Subcutaneous adipose tissue (tissue), 4 donors: ENCODE measurements around the gene KPNB1. TPM values are rescaled to one million over a fixed set of nuclear protein-coding genes. Genes with fewer than 3 reads are reported as not detected.

ENCODE experiments used
- CTCF ChIP-seq: fragments of 450-650 bp; IDR thresholded peaks from one replicate; pipeline ENCODE4 v1.5.1; 2016; ENCODE audit warnings: low read depth, mild to moderate bottlenecking, control low read depth, antibody characterized with exemption, moderate library complexity
- total RNA-seq, 4 donors: library from RNA; depleted of rRNA; stranded (reverse); fragments of >200 nt; gene quantifications; one replicate each; pipeline ENCODE4 v1.1.0, GENCODE V29; 2016

KPNB1 gene
- total RNA-seq, 4 donors from 2014 or later, result 200 to 235 (median 215) TPM

GRCh38 chr17:47651704-47652103, 2.0 kb downstream of the KPNB1 start:
- TF ChIP-seq CTCF, result no peak

DNA sequence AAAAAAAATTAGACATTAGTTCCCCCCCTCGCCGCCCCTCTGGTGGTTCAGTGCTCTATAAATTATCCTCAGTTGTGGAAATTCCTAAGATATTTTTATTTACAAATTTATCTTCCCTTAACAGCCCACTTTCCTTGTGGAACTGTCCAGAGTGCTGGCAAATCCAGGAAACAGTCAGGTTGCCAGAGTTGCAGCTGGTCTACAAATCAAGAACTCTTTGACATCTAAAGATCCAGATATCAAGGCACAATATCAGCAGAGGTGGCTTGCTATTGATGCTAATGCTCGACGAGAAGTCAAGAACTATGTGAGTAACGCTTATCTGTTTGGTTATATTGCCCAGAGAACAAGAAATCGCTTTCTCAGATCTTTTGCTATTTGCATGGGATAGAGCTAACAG, 2.9 kb downstream of the KPNB1 start:
- no peak for TF ChIP-seq CTCF

GRCh38 chr17:47653442-47653841, 3.7 kb downstream of the KPNB1 start:
- no peak for TF ChIP-seq CTCF

DNA sequence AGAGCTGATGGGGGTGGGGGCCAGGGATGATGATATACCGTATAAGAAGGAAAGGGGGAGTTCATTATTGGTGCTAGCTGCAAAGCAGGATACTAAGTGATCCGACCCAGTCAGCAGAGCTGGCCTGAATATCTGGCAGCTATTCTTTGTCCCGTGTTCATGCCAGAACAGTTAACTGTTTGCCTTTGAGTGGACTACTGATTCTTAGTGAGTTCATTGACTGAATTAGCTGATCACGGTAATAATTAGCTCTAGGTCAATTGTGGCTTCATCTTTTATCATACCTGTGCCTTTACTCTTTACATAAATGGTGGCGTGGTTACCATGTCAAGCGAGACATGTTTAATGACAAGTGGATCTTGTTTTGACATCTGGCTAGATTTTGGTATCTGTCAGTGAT, 5.3 kb downstream of the KPNB1 start:
- no peak for TF ChIP-seq CTCF

DNA sequence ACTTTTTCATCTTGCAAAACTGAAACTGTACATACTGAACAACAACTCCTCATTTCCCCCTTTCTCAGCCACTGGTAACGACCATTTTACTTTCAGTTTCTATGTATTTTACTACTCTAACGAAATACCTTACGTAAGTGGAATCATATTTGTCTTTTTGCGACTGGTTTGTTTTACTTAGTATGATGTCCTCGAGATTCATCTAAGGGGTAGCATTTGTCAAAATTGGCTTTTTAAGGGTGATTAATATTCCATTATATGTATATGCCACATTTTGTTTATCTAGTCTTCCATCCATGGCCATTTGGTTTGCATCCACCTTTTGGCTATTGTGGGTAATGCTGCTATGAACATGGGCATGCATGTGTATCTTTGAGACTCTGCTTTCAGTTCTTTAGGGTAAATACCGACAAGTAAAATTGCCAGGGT, 10.4 kb downstream of the KPNB1 start:
- TF ChIP-seq CTCF, result no peak

GRCh38 chr17:47663912-47664623, 14.3 kb downstream of the KPNB1 start:
- no peak for TF ChIP-seq CTCF

DNA sequence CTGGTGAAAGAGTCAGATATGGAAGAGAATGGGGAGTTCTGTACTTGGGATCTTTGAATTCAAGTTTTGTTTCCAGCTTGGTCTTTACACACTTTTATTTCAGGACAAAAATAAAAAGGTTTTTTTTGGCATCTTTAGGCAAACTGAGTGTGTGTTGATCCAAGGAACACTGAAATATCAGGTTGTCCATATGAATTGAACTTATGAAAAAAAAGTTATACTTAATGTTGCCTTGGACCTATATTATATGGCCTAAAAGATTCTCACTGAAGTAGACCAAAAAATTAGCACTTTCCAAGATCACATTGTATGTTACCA, 14.9 kb downstream of the KPNB1 start:
- no peak for TF ChIP-seq CTCF
